GM19023 (cell line): Measurements from ENCODE around the gene CCDC43.

Source experiments
- ATAC-seq: cut with Tn5 transposase; IDR thresholded peaks from one replicate; pipeline ENCODE4 v1.9.1; 2021; ENCODE audit warnings: mild to moderate bottlenecking, moderate library complexity; ENCODE audit not compliant: unreplicated experiment

CCDC43 gene

DNA sequence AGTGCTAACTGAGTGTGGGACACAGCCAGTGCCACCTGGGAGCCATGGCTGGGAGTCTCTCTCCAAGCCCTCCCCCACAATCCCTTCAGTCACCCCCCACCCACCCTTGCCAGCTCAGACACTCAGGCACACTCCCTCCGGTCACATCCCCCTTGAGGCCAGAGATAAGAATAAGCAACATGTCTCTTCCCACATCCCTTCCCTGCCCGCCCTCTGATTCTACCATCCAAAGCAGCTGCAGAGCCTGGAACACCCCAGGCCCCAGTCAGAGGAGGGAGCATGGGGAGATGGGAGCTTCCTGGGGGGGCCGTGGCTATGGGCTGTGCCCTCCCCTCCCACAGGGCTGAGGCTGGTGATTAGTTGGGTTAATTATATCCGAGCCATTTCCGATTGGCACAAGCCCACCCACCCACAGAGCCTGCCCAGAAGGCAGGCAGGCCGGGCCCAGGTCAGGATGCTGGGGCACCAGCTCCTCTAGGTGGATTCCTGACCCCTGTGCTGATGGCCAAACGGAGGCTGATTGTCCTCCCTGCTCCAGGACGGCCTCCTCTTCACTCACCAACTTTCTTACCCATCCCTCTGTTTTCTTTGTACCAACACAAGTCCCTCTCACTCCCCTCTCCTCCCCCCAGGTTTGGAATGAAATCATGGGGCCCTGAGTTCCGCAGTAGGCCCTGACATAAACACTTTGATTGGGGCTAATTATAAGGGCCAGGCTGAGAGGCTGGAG is 61.9 kb downstream of the CCDC43 start:
- ATAC-seq = no peak
